NCI-H2227 (cell line): ENCODE measurements around the gene RNU2-63P.
"Not testable (repeated sequence)": the region's sequence is repeated elsewhere in the genome, so short reads cannot be mapped to it uniquely, and the experiment has no call there.

Source experiments
- DNase-seq: peaks from one replicate; lab custom pipeline; 2025; ENCODE audit not compliant: unreplicated experiment; lab: John Stamatoyannopoulos, UW

The RNU2-63P gene

GRCh38 chr2:87987473-87987872, 28.9 kb downstream of the RNU2-63P start:
- DNase-seq, result not testable (repeated sequence)

GRCh38 chr2:87985902-87986301, 30.4 kb downstream of the RNU2-63P start:
- DNase-seq, result not testable (repeated sequence)

GRCh38 chr2:87981182-87981581, 35.2 kb downstream of the RNU2-63P start:
- not testable (repeated sequence) for DNase-seq

- not testable (repeated sequence) for DNase-seq
Observed at GRCh38 chr2:87972385-87972784, 44.0 kb downstream of the RNU2-63P start.
